HEK293 (cell line): Measurements from ENCODE around the gene TEAD2.

Source experiments
- CTCF ChIA-PET: fragments of 350-600 bp; formaldehyde crosslinking; extraction: SDS; loops from one replicate; lab custom pipeline; 2021; ENCODE audit warnings: antibody characterized with exemption; lab: Yijun Ruan, JAX
- POLR2A ChIA-PET: fragments of 300-600 bp; formaldehyde crosslinking; extraction: SDS; loops from one replicate; lab custom pipeline; 2020; ENCODE audit warnings: antibody characterized with exemption, inconsistent platforms; lab: Yijun Ruan, JAX
- H3K27ac ChIP-seq: fragments of 200-500 bp; sonication (Bioruptor generic); 2 replicates; pipeline ENCODE4 v1.5.1; 2014; ENCODE audit warnings: low read depth, low read length, control low read depth, inconsistent platforms; ENCODE audit errors: extremely low read depth
- H3K36me3 ChIP-seq, 2 experiments: fragments of 200-500 bp in 1 of 2; sonication (Bioruptor generic) in 1 of 2; 1 replicate in 1 of 2; 2 replicates in 1 of 2; pipeline ENCODE4 v1.5.1; 2014 to 2017; ENCODE audit warnings: inconsistent platforms in 2 of 2, low read length in 2 of 2; ENCODE audit not compliant: control insufficient read depth in 2 of 2, insufficient read depth in 1 of 2
- H3K4me1 ChIP-seq: fragments of 200-500 bp; sonication (Bioruptor generic); 2 replicates; pipeline ENCODE4 v1.5.1; 2014; ENCODE audit warnings: mild to moderate bottlenecking, low read length, inconsistent platforms; ENCODE audit not compliant: control insufficient read depth, insufficient read depth
- H3K4me3 ChIP-seq: 2 replicates; pipeline ENCODE4 v1.5.1; 2011; ENCODE audit warnings: low read depth, mild to moderate bottlenecking, control low read depth, low read length, moderate library complexity
- H3K9me3 ChIP-seq: fragments of 200-500 bp; sonication (Bioruptor generic); 2 replicates; pipeline ENCODE4 v1.5.1; 2014; ENCODE audit warnings: low read depth, low read length, inconsistent platforms; ENCODE audit not compliant: control insufficient read depth, insufficient read depth
- BCL6B ChIP-seq: fragments of 450-650 bp; formaldehyde crosslinking; IDR thresholded peaks from 2 replicates; pipeline ENCODE4 v1.5.1; 2017; ENCODE audit warnings: missing biosample characterization, missing genetic modification characterization
- GLI2 ChIP-seq: fragments of 450-650 bp; formaldehyde crosslinking; IDR thresholded peaks from 2 replicates; pipeline ENCODE4; 2017; ENCODE audit warnings: missing biosample characterization, missing genetic modification characterization, low read depth, borderline replicate concordance
- HIC1 ChIP-seq: fragments of 450-650 bp; formaldehyde crosslinking; IDR thresholded peaks from 2 replicates; pipeline ENCODE4 v1.5.1; 2016; ENCODE audit warnings: missing biosample characterization, missing genetic modification characterization
- MYNN ChIP-seq: fragments of 450-650 bp; formaldehyde crosslinking; IDR thresholded peaks from 2 replicates; pipeline ENCODE4 v1.5.1; 2016; ENCODE audit warnings: missing biosample characterization, missing genetic modification characterization, borderline replicate concordance
- PRDM1 ChIP-seq: fragments of 450-650 bp; formaldehyde crosslinking; IDR thresholded peaks from 2 replicates; pipeline ENCODE4; 2016; ENCODE audit warnings: missing biosample characterization, missing genetic modification characterization
- PRDM4 ChIP-seq: fragments of 450-650 bp; formaldehyde crosslinking; IDR thresholded peaks from 2 replicates; pipeline ENCODE4 v1.5.1; 2017; ENCODE audit warnings: missing biosample characterization, missing genetic modification characterization
- ZBTB21 ChIP-seq: fragments of 450-650 bp; formaldehyde crosslinking; IDR thresholded peaks from 2 replicates; pipeline ENCODE4 v1.5.1; 2017; ENCODE audit warnings: missing biosample characterization, missing genetic modification characterization
- ZBTB8A ChIP-seq: fragments of 450-650 bp; formaldehyde crosslinking; IDR thresholded peaks from 2 replicates; pipeline ENCODE4 v1.5.1; 2016; ENCODE audit warnings: missing biosample characterization, missing genetic modification characterization
- ZEB2 ChIP-seq: fragments of 450-650 bp; formaldehyde crosslinking; IDR thresholded peaks from 2 replicates; pipeline ENCODE4 v1.5.1; 2016; ENCODE audit warnings: missing biosample characterization, missing genetic modification characterization
- ZFP3 ChIP-seq: fragments of 450-650 bp; formaldehyde crosslinking; IDR thresholded peaks from 2 replicates; pipeline ENCODE4 v1.5.1; 2016; ENCODE audit warnings: low read depth, missing biosample characterization, missing genetic modification characterization
- ZFP69B ChIP-seq: fragments of 450-650 bp; formaldehyde crosslinking; IDR thresholded peaks from 2 replicates; pipeline ENCODE4 v1.5.1; 2016; ENCODE audit warnings: missing biosample characterization, missing genetic modification characterization
- ZNF350 ChIP-seq: fragments of 450-650 bp; formaldehyde crosslinking; IDR thresholded peaks from 2 replicates; pipeline ENCODE4 v1.5.0; 2017; ENCODE audit warnings: missing biosample characterization, mild to moderate bottlenecking, missing genetic modification characterization
- ZNF449 ChIP-seq: fragments of 450-650 bp; formaldehyde crosslinking; IDR thresholded peaks from 2 replicates; pipeline ENCODE4 v1.5.1; 2017; ENCODE audit warnings: missing biosample characterization, mild to moderate bottlenecking, missing genetic modification characterization, moderate library complexity
- ZNF501 ChIP-seq: fragments of 450-650 bp; formaldehyde crosslinking; IDR thresholded peaks from 2 replicates; pipeline ENCODE4 v1.5.1; 2016; ENCODE audit warnings: missing biosample characterization, missing genetic modification characterization
- ZNF514 ChIP-seq: fragments of 450-650 bp; formaldehyde crosslinking; IDR thresholded peaks from 2 replicates; pipeline ENCODE4 v1.5.1; 2016; ENCODE audit warnings: missing biosample characterization, missing genetic modification characterization
- ZNF626 ChIP-seq: fragments of 450-650 bp; sonication (Bioruptor Pico); formaldehyde crosslinking; IDR thresholded peaks from 2 replicates; pipeline ENCODE4 v1.5.1; 2018; ENCODE audit warnings: missing biosample characterization, missing genetic modification characterization, inconsistent platforms
- ZNF692 ChIP-seq: fragments of 450-650 bp; formaldehyde crosslinking; IDR thresholded peaks from 2 replicates; pipeline ENCODE4 v1.5.1; 2016; ENCODE audit warnings: missing biosample characterization, missing genetic modification characterization
- ZNF747 ChIP-seq: fragments of 450-650 bp; formaldehyde crosslinking; IDR thresholded peaks from 2 replicates; pipeline ENCODE4 v1.5.1; 2016; ENCODE audit warnings: missing biosample characterization, missing genetic modification characterization
- ZNF76 ChIP-seq: fragments of 450-650 bp; formaldehyde crosslinking; IDR thresholded peaks from 2 replicates; pipeline ENCODE4; 2016; ENCODE audit warnings: low read depth, missing biosample characterization, missing genetic modification characterization, borderline replicate concordance
- ZNF776 ChIP-seq: fragments of 450-650 bp; formaldehyde crosslinking; IDR thresholded peaks from 2 replicates; pipeline ENCODE4 v1.5.0; 2017; ENCODE audit warnings: missing biosample characterization, missing genetic modification characterization, borderline replicate concordance

The TEAD2 gene

GRCh38 chr19:49380391-49380790, 18.2 kb upstream of the TEAD2 start (continued):
- no peak for TF ChIP-seq BCL6B
- TF ChIP-seq ZNF76 (tag by site-specific recombination): no peak
- TF ChIP-seq GLI2: no peak

- no peaks in the 10 kb centered on the region for H3K9me3 ChIP-seq
- H3K4me1 ChIP-seq: no peaks in the 10 kb centered on the region
- POLR2A ChIA-PET: interaction anchor here (0.9 kb wide), 1 partner anchor 109 kb away, joined by 3 read pairs; the partner anchor contains the start of gene RPL13A
- no peak overlapping the region for H3K4me3 ChIP-seq
- no peak for TF ChIP-seq ZNF626 (tag by site-specific recombination)
- TF ChIP-seq MYNN (tag by site-specific recombination): no peak
- TF ChIP-seq ZNF692 (tag by site-specific recombination): no peak
- no peak for TF ChIP-seq HIC1 (tag by site-specific recombination)
- TF ChIP-seq ZNF76 (tag by site-specific recombination): no peak
- TF ChIP-seq ZFP69B: no peak
- no peak for TF ChIP-seq ZBTB8A
- TF ChIP-seq ZNF747 (tag by site-specific recombination): no peak
- TF ChIP-seq ZEB2 (tag by site-specific recombination): no peak
- no peak for TF ChIP-seq ZNF501 (tag by site-specific recombination)
- TF ChIP-seq PRDM1 (tag by site-specific recombination): no peak
- TF ChIP-seq ZNF449 (tag by site-specific recombination): no peak
- no peak for TF ChIP-seq ZFP3 (tag by site-specific recombination)
- TF ChIP-seq, all 188 proteins: peak for 0
- CTCF ChIA-PET: interaction anchor here (4.1 kb wide), 1 partner anchor 13 kb away, joined by 31 read pairs; no protein-coding TSS in a partner anchor
- H3K27ac ChIP-seq: no peak overlapping the region
- no peaks in the 10 kb centered on the region for H3K36me3 ChIP-seq
Measured at GRCh38 chr19:49378512-49378911, 16.3 kb upstream of the TEAD2 start.

GRCh38 chr19:49374665-49375434, 12.6 kb upstream of the TEAD2 start:
- Histone ChIP-seq H3K36me3 (no peaks in the 10 kb centered on the region), H3K27ac (no peak overlapping the region), H3K4me3 (no peak overlapping the region), H3K9me3 (no peaks in the 10 kb centered on the region), H3K4me1 (no peaks in the 10 kb centered on the region)
- ChIA-PET POLR2A (interaction anchor here (0.7 to 1.6 kb wide), 4 partner anchors 9 to 679 kb away, joined by 5 to 6 read pairs (median 6); partner anchors contain the start of genes FUT2 and PRMT1), CTCF (interaction anchor here (0.6 to 2.3 kb wide), 4 partner anchors 10 to 1587 kb away, joined by 3 to 10 read pairs (median 3); no protein-coding TSS in a partner anchor)
- no peak for TF ChIP-seq BCL6B
- no peak for TF ChIP-seq ZNF514 (tag by site-specific recombination)
- no peak for TF ChIP-seq ZBTB21 (tag by site-specific recombination)
- no peak for TF ChIP-seq ZNF350
- no peak for TF ChIP-seq PRDM4 (tag by site-specific recombination)
- no peak for TF ChIP-seq ZNF776 (tag by site-specific recombination)
